Natural killer cell (primary cell): ENCODE measurements around the gene STMP1. TPM values are rescaled to one million over a fixed set of nuclear protein-coding genes. Genes with fewer than 3 reads are reported as not detected.

Experiments
- ATAC-seq, 3 donors: fragments of 150-1000 bp in 2 of 3; fragments of 200-7000 bp in 1 of 3; cut with Tn5 transposase; 1 replicate in 1 of 3; 2 replicates in 2 of 3; pipeline ENCODE4 v1.10.0; 2021; ENCODE audit warnings: mild to moderate bottlenecking in 2 of 3, moderate library complexity in 2 of 3
- DNase-seq, 2 donors: peaks; one replicate each; pipeline versions ENCODE4 v3.0.0 to v3.0.0-alpha.2; 2013 to 2021; ENCODE audit warnings: mixed read lengths in 1 of 2
- H3K27ac ChIP-seq: one replicate; pipeline ENCODE4 v1.5.1; 2013; ENCODE audit warnings: mild to moderate bottlenecking, low read length
- H3K27me3 ChIP-seq: one replicate; pipeline ENCODE4 v1.6.1; 2013; ENCODE audit warnings: low read length; ENCODE audit not compliant: control insufficient read depth, insufficient read depth
- H3K36me3 ChIP-seq: one replicate; pipeline ENCODE4 v1.6.1; 2013; ENCODE audit warnings: low read length; ENCODE audit not compliant: control insufficient read depth, insufficient read depth
- H3K4me1 ChIP-seq: one replicate; pipeline ENCODE4 v1.6.1; 2013; ENCODE audit warnings: low read length; ENCODE audit not compliant: control insufficient read depth, insufficient read depth
- H3K4me3 ChIP-seq: one replicate; pipeline ENCODE4 v1.5.1; 2013; ENCODE audit warnings: low read length
- H3K9me3 ChIP-seq: one replicate; pipeline ENCODE4 v1.6.1; 2013; ENCODE audit warnings: low read length; ENCODE audit not compliant: control insufficient read depth, insufficient read depth
- H3K27ac Mint-ChIP-seq, 2 donors: one replicate each; pipeline ENCODE4 v1.8.0; 2022; ENCODE audit warnings: mild to moderate bottlenecking in 2 of 2, mixed read lengths in 2 of 2, moderate library complexity in 1 of 2
- H3K27me3 Mint-ChIP-seq, 2 donors: one replicate each; pipeline ENCODE4 v1.8.0; 2022; ENCODE audit warnings: low read depth in 2 of 2, mixed read lengths in 2 of 2
- H3K36me3 Mint-ChIP-seq: one replicate; pipeline ENCODE4 v1.8.0; 2022; ENCODE audit warnings: mixed read lengths
- H3K4me1 Mint-ChIP-seq, 2 donors: one replicate each; pipeline ENCODE4 v1.8.0; 2022; ENCODE audit warnings: mixed read lengths in 2 of 2
- H3K4me3 Mint-ChIP-seq: one replicate; pipeline ENCODE4 v1.8.0; 2022; ENCODE audit warnings: mild to moderate bottlenecking, moderate library complexity, mixed read lengths
- H3K9me3 Mint-ChIP-seq, 2 donors: one replicate each; pipeline ENCODE4 v1.8.0; 2022; ENCODE audit warnings: mixed read lengths in 2 of 2
- WGBS: methylation state at CpG from one replicate; pipeline ENCODE4 v1.1.7; 2013; ENCODE audit warnings: missing lambda C conversion rate; ENCODE audit not compliant: insufficient coverage; 5-methylcytosine and 5-hydroxymethylcytosine counted together
- intact Hi-C: fragments of 100-400 bp; cut with micrococcal nuclease; formaldehyde crosslinking; loops from one replicate; pipeline ENCODE4 v1.14.2; 2022
- total RNA-seq, 4 donors: library from RNA; stranded (reverse); fragments of 120-200 nt in 1 of 4; gene quantifications; one replicate each; pipeline versions ENCODE4 v1.2.3 to v1.2.4, GENCODE V29; 2013 to 2022
- TF ChIP-seq, protein P1 (sequence below): fragments of 200-600 bp; IDR thresholded peaks from one replicate; pipeline ENCODE4 v1.8.0; 2022; ENCODE audit warnings: antibody characterized with exemption

STMP1 gene
- total RNA-seq, 3 donors from 2014 or later (not counting 1 experiment from before 2014, with no cell fraction given): 19.4 to 25.8 (median 22.3) TPM

DNA sequence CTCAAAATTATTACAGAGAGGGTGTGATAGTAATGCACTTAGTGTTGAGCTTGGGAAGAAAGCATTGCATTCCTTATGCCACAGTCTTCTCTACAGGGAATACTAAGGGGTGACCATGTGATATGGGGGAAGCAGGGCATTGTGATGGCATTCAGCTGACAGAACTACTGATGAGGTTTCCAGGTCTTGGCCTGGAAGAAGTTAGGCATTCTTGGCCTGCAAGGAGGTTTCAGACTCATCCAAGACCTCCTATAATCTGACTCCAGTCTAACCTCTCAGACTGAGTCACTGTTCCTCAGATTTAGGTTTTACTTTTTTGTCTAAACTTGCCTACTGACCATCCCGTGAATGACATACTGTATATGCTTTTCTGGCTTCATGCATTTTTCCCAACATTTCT is 7.9 kb downstream of the STMP1 start:
- intact Hi-C loops: no loop called here
- H3K27me3 ChIP-seq: no peaks in the 10 kb centered on the region
- no peak overlapping the region for H3K27ac ChIP-seq
- TF ChIP-seq, protein P1, sequence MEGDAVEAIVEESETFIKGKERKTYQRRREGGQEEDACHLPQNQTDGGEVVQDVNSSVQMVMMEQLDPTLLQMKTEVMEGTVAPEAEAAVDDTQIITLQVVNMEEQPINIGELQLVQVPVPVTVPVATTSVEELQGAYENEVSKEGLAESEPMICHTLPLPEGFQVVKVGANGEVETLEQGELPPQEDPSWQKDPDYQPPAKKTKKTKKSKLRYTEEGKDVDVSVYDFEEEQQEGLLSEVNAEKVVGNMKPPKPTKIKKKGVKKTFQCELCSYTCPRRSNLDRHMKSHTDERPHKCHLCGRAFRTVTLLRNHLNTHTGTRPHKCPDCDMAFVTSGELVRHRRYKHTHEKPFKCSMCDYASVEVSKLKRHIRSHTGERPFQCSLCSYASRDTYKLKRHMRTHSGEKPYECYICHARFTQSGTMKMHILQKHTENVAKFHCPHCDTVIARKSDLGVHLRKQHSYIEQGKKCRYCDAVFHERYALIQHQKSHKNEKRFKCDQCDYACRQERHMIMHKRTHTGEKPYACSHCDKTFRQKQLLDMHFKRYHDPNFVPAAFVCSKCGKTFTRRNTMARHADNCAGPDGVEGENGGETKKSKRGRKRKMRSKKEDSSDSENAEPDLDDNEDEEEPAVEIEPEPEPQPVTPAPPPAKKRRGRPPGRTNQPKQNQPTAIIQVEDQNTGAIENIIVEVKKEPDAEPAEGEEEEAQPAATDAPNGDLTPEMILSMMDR: no peak
- no peak overlapping the region for H3K4me3 ChIP-seq
- Mint-ChIP-seq H3K27me3 (no peaks in the 10 kb centered on the region), H3K9me3 (no peaks in the 10 kb centered on the region), H3K4me3 (no peak overlapping the region), H3K36me3 (no peaks in the 10 kb centered on the region), H3K4me1 (peaks cover 15 to 40% of the 10 kb centered on the region in 2 donors), H3K27ac (no peak overlapping the region)
- peaks cover 9% of the 10 kb centered on the region for H3K36me3 ChIP-seq
- no CpG with 5 or more reads among the region's 1 CpG for WGBS
- ATAC-seq: no peak
- no peaks in the 10 kb centered on the region for H3K9me3 ChIP-seq
- H3K4me1 ChIP-seq: no peaks in the 10 kb centered on the region
- DNase-seq: no peak

DNA sequence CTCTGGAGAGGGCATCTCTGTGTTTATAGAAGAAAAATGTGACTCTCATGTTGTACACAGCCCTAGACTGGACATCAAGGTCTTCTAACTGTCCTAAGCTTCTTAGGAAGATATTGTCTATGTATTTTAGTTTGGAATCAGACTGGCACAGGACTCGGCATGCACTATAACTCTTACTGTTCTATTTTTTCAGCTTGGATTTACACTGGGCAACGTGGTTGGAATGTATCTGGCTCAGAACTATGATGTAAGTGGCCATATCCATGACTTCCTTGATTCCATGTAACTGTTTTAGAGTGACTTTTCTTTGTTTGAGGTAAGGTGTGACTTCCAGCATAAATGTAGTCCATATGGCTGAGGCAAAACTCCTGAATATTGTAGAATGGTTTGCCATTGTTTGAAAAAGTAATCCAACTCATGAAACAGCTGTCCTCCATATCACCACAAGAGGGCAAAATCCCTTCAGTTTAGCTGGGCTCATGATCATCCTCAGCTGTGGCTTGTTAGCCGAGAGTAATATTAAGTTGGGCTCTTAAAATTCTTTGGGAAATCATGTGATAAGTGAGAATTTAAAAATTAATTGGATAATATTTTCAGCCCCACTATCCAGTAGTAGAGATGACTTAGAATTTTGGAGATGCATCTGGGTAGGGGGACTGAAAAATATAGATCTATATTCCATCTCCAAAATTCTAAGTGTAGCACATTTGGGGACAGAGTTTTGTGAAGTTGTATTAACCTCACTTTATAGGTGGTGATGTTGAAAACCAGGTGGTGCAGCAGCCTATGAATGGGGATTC is 10.4 kb downstream of the STMP1 start:
- Mint-ChIP-seq H3K9me3 (no peaks in the 10 kb centered on the region), H3K4me3 (no peak overlapping the region), H3K27me3 (no peaks in the 10 kb centered on the region), H3K27ac (peak overlapping the region in 1 of 2 donors; percentile 14), H3K36me3 (no peaks in the 10 kb centered on the region), H3K4me1 (peaks cover 15 to 27% of the 10 kb centered on the region in 2 donors)
- ATAC-seq (peak; percentile 65 to 73 (median 70)), DNase-seq (peak in 1 of 2 donors; percentile 52)
- Histone ChIP-seq H3K9me3 (no peaks in the 10 kb centered on the region), H3K4me1 (no peaks in the 10 kb centered on the region), H3K36me3 (peaks cover 23% of the 10 kb centered on the region), H3K27ac (no peak overlapping the region), H3K4me3 (no peak overlapping the region), H3K27me3 (no peaks in the 10 kb centered on the region)
- TF ChIP-seq, protein P1: peak; percentile 72
- 94% methylated on average over 2 of the region's 3 CpGs for WGBS
- intact Hi-C loops: no loop called here

DNA sequence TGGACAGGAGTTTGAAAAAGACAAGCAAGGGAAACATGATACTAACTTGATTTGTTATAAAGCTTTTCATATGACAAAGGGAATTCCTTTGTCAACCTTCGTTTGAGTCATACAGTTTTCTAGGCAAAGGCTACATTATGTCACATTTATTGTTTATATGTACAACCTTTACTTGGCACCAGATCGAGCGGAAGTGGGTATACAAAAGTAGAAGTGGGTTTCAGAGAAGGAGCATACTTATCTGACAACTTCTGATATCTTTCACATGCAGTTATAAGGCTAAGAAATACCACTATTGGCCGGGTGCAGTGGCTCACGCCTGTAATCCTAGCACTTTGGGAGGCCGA is 11.0 kb downstream of the STMP1 start:
- Mint-ChIP-seq H3K27me3 (no peaks in the 10 kb centered on the region), H3K4me1 (peaks cover 15 to 21% of the 10 kb centered on the region in 2 donors), H3K4me3 (no peak overlapping the region), H3K36me3 (no peaks in the 10 kb centered on the region), H3K9me3 (no peaks in the 10 kb centered on the region), H3K27ac (peak overlapping the region; percentile 14 to 22)
- 86% methylated on average over 3 of the region's 6 CpGs for WGBS
- Histone ChIP-seq H3K27me3 (no peaks in the 10 kb centered on the region), H3K27ac (no peak overlapping the region), H3K9me3 (no peaks in the 10 kb centered on the region), H3K4me3 (no peak overlapping the region), H3K36me3 (peaks cover 29% of the 10 kb centered on the region), H3K4me1 (no peaks in the 10 kb centered on the region)
- intact Hi-C loops: no loop called here
- TF ChIP-seq, protein P1: no peak
- DNase-seq (no peak), ATAC-seq (peak; percentile 21 to 80 (median 43))
